ENCODE data around the gene SCAMP4.
A peak's percentile ranks its signal among the peaks of the same experiment; 100 is the strongest.

SCAMP4 gene

DNA sequence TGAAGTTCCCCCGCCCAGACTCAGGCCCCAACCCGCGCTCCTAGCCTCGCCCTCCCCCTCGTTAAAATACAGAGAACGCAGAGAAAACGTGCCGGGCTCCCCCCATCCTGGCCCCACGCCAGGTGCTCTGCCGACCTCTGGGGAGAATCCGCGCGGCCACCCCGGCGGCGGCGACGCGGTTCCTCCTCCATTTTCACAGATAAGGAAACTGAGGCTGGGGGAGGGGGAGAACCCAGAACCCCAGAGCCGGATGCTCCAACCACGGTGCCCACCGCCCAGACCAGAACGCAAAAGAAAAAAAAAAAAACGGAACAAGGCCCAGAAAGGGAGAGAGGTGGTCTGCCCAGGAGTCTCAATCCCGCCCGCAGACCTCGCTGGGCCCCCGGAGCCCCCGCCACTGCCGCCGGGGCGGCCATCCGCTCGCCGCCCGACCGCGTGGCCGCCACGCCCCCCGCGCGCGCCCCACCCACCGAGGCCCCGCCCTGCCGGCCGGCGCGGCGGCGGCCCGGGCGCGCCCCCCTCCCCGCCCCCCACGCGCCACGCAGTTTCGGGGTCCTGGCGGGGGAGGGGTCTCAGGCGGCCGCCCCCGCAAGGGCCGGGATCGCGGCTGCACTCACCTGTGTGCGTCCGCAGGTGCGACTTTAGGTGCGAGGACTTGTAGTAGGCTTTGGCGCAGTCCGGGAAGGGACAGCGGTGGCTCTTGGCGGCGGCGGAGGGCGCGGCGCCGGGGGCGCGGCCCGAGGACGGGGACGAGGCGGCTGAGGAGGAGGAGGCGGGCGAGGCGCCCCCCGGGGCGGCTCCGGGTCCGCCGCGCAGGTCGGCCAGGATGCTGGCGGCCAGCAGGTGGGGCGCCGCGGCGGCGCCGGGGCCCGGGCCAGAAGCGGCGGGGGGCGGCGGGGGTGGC lies 42.5 kb upstream of the SCAMP4 start:
- ATAC-seq: no peak
- TF ChIP-seq ZFP3 (CRISPR knock-in tag; IDR thresholded peaks at IDR 0.05): no peak
- no peak for TF ChIP-seq TOX (CRISPR knock-in tag; IDR thresholded peaks at IDR 0.05; ENCODE audit: borderline replicate concordance)
- TF ChIP-seq, protein P1, sequence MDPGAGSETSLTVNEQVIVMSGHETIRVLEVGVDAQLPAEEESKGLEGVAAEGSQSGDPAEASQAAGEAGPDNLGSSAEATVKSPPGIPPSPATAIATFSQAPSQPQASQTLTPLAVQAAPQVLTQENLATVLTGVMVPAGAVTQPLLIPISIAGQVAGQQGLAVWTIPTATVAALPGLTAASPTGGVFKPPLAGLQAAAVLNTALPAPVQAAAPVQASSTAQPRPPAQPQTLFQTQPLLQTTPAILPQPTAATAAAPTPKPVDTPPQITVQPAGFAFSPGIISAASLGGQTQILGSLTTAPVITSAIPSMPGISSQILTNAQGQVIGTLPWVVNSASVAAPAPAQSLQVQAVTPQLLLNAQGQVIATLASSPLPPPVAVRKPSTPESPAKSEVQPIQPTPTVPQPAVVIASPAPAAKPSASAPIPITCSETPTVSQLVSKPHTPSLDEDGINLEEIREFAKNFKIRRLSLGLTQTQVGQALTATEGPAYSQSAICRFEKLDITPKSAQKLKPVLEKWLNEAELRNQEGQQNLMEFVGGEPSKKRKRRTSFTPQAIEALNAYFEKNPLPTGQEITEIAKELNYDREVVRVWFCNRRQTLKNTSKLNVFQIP (CRISPR knock-in tag; IDR thresholded peaks at IDR 0.05; ENCODE audit: borderline replicate concordance, low read depth): no peak
- TF ChIP-seq, protein P2, sequence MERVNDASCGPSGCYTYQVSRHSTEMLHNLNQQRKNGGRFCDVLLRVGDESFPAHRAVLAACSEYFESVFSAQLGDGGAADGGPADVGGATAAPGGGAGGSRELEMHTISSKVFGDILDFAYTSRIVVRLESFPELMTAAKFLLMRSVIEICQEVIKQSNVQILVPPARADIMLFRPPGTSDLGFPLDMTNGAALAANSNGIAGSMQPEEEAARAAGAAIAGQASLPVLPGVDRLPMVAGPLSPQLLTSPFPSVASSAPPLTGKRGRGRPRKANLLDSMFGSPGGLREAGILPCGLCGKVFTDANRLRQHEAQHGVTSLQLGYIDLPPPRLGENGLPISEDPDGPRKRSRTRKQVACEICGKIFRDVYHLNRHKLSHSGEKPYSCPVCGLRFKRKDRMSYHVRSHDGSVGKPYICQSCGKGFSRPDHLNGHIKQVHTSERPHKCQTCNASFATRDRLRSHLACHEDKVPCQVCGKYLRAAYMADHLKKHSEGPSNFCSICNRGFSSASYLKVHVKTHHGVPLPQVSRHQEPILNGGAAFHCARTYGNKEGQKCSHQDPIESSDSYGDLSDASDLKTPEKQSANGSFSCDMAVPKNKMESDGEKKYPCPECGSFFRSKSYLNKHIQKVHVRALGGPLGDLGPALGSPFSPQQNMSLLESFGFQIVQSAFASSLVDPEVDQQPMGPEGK (CRISPR knock-in tag; IDR thresholded peaks at IDR 0.05; ENCODE audit: borderline replicate concordance): 0 out of 2 replicates have a peak, but pooled peaks have one; percentile 20

DNA sequence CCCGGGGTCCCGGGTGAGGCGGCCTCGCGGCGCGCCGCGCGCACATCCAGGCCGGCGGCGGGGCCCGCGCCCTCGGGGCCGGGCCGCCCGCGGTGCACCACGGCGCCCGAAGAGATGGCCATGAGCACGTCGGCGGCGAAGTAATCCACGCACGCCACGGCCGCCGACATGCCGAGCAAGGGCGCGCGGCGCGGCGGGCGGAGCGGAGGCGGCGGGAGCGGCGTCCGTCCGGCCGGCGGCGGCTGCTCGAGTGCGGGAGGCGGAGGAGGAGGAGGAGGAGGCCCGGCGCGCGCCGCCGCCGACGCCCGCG lies 41.9 kb upstream of the SCAMP4 start, which contains the start of gene KLF16:
KLF16 (minus strand) TSS at position 252 of the 310 bp plus-strand sequence; CDS start at position 170, 82 bp downstream.
- no peak for ATAC-seq
- TF ChIP-seq ARNTL (CRISPR knock-in tag; IDR thresholded peaks at IDR 0.05; ENCODE audit: borderline replicate concordance, low read depth): no peak

DNA sequence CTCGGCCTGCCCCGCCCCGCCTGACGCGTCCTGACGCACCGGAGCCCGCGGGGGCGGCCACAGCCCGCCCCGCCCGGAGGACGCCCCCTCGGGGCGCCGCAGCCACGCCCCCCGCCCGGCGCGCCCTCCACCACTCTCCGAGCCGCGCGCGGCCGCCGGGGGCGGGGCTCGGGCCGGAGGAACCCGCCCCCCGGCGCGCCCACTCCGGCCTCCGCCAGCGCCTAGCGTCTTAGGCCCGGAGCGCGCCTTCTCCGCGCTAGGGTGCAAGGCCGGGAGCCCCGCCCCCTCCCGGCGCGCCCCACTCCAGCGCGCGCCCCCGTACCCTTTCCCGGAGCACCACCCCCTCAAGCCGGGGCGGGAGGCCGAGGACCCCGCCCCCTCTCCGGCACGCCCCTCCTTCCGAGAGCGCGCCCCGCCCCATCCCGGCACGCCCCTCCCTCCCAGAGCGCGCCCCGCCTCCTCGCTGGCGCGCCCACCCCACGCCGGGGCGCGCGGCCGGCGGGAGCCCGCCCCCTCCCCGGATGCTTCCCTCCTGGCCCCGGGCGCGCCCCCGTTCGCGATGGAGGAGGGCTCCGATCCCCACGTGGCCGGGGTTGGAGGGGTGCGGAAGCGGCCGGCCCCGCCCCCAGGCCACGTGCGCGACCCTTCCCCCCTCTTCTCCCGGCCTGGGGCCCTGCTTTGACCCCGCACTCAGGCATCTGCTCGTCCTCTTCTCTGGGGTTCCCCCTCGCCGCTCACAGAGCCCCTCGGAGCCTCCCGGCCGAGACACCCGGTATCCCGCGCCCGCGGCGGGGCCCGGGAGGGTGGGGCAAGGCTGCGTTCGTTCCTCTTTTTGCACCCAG lies 41.3 kb upstream of the SCAMP4 start:
- peak; percentile 73 for ATAC-seq
- TF ChIP-seq CSDC2 (CRISPR knock-in tag; IDR thresholded peaks at IDR 0.05): no peak
- no peak for TF ChIP-seq ARNTL (CRISPR knock-in tag; IDR thresholded peaks at IDR 0.05; ENCODE audit: borderline replicate concordance, low read depth)
- no peak for TF ChIP-seq TCF4 (CRISPR knock-in tag; IDR thresholded peaks at IDR 0.05; ENCODE audit: borderline replicate concordance)
- no peak for TF ChIP-seq GLIS3 (CRISPR knock-in tag; IDR thresholded peaks at IDR 0.05)
- TF ChIP-seq RARB (CRISPR knock-in tag; IDR thresholded peaks at IDR 0.05): no peak
- no peak for TF ChIP-seq ESRRG (CRISPR knock-in tag; IDR thresholded peaks at IDR 0.05)
- TF ChIP-seq ZNF565 (CRISPR knock-in tag; conservative IDR thresholded peaks at IDR 0.05; ENCODE audit: low read depth): no peak
- no peak for TF ChIP-seq OSR1 (CRISPR knock-in tag; IDR thresholded peaks at IDR 0.05)
- TF ChIP-seq ISL1 (CRISPR knock-in tag; IDR thresholded peaks at IDR 0.05): no peak
- TF ChIP-seq, protein P3, sequence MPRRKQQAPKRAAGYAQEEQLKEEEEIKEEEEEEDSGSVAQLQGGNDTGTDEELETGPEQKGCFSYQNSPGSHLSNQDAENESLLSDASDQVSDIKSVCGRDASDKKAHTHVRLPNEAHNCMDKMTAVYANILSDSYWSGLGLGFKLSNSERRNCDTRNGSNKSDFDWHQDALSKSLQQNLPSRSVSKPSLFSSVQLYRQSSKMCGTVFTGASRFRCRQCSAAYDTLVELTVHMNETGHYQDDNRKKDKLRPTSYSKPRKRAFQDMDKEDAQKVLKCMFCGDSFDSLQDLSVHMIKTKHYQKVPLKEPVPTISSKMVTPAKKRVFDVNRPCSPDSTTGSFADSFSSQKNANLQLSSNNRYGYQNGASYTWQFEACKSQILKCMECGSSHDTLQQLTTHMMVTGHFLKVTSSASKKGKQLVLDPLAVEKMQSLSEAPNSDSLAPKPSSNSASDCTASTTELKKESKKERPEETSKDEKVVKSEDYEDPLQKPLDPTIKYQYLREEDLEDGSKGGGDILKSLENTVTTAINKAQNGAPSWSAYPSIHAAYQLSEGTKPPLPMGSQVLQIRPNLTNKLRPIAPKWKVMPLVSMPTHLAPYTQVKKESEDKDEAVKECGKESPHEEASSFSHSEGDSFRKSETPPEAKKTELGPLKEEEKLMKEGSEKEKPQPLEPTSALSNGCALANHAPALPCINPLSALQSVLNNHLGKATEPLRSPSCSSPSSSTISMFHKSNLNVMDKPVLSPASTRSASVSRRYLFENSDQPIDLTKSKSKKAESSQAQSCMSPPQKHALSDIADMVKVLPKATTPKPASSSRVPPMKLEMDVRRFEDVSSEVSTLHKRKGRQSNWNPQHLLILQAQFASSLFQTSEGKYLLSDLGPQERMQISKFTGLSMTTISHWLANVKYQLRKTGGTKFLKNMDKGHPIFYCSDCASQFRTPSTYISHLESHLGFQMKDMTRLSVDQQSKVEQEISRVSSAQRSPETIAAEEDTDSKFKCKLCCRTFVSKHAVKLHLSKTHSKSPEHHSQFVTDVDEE (CRISPR knock-in tag; IDR thresholded peaks at IDR 0.05): no peak
- no peak for TF ChIP-seq ZC3H10 (CRISPR knock-in tag; IDR thresholded peaks at IDR 0.05)

DNA sequence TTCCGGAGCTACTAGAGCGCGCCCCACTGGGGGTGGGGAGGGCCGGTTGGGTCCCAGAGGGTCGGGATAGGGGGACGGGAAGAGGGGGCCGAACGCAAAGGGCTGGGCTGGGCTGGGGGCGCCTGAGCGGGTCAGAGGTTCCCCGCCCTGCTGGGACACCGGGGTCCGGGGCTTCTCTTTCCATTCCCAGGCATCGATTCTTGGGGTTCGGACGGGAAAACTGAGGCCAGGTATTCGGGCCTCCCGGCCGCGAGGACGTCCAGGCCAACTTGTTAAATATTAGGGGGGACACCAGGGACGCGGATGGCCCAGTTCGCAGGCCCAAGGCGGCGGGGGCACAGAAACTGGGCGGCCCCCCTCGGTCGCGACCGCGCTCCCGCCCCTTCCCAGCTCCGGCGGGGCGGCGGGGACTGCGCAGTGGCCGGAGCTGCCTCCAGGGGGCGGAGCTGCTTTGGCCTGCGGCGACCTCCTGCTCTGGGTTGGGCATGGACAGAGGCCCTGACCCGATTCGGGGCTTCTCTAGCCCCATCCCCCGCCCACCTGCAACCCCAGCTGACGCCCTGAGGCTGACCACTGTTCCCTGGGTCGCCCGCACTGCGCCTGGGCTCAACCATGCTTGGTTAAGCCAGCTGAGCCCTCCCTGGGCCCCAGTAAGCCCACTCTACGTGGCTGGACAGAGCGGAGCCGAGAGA lies 40.6 kb upstream of the SCAMP4 start:
- TF ChIP-seq, protein P3 (CRISPR knock-in tag; IDR thresholded peaks at IDR 0.05): 0 out of 2 replicates have a peak, but pooled peaks have one; percentile 11
- TF ChIP-seq ZFP30 (CRISPR knock-in tag; IDR thresholded peaks at IDR 0.05): no peak
- TF ChIP-seq, protein P2 (CRISPR knock-in tag; IDR thresholded peaks at IDR 0.05; ENCODE audit: borderline replicate concordance): peak; percentile 65; the same call in 1 of the 2 replicates
- TF ChIP-seq ZC3H10 (CRISPR knock-in tag; IDR thresholded peaks at IDR 0.05): no peak
- TF ChIP-seq, protein P1 (CRISPR knock-in tag; IDR thresholded peaks at IDR 0.05; ENCODE audit: borderline replicate concordance, low read depth): no peak
- ATAC-seq: peak; percentile 86
